GM19372 (cell line): Measurements from ENCODE around the gene TMED1.
"Not testable (repeated sequence)": the region's sequence is repeated elsewhere in the genome, so short reads cannot be mapped to it uniquely, and the experiment has no call there.

ENCODE experiments used
- ATAC-seq: cut with Tn5 transposase; IDR thresholded peaks from one replicate; pipeline ENCODE4 v1.9.1; 2021; ENCODE audit warnings: mild to moderate bottlenecking, low read depth, moderate library complexity; ENCODE audit not compliant: unreplicated experiment

Gene TMED1

DNA sequence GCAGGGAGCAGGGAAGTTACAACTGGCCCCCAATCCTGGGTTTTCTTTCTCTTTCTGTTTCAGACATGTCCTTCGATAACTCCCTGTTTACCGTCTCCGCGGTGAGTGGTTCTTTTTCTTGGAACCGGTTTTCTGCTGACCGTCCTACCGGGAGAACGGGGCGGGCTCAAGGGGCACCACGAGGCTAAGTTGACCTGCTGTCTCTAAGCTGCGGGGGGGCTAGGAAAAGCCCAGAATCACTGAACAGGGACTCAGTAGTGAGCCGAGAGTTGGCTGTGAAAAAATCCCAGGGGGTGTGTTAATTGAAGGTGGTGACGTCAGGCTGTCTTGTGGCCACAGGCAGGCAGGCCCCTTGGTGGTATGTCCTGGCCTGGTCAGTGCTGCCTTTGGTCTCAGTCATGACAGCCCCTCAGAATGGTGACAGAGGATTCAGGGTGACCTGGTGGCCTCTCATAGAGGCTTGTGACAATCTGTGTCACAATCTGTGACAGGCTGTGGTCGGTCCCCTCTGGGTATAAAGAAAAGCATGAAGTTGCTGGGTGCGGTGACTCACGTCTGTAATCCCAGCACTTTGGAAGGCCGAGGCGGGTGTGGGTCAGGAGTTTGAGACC is 27.2 kb upstream of the TMED1 start:
- ATAC-seq: no peak

- no peak for ATAC-seq
Measured at GRCh38 chr19:10862561-10863106, 26.6 kb upstream of the TMED1 start.

DNA sequence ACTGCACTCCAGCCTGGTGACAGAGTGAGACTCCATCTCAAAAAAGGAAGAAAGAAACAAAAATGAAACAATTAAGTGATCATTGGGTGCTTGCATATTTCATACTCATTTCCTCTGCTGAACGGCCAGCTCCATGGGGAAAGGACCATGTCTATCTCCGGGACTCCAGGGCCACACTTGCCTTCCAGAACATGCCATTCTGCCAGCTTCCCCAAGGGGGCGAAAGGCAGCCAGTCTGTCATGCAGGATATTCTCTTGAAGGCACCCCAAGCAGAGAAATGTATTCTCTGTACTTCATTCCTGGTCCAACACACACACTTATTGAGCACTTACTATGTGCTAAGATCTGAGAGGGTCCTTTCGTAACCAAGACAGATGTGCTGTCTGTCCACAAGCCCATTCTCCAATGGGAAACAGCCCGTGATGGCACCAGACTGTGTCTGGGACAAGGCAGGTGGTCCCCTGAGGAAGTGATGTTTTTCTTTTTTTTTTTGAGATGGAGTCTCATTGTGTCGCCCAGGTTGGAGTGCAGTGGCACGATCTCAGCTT is 25.2 kb upstream of the TMED1 start:
- ATAC-seq: no peak

DNA sequence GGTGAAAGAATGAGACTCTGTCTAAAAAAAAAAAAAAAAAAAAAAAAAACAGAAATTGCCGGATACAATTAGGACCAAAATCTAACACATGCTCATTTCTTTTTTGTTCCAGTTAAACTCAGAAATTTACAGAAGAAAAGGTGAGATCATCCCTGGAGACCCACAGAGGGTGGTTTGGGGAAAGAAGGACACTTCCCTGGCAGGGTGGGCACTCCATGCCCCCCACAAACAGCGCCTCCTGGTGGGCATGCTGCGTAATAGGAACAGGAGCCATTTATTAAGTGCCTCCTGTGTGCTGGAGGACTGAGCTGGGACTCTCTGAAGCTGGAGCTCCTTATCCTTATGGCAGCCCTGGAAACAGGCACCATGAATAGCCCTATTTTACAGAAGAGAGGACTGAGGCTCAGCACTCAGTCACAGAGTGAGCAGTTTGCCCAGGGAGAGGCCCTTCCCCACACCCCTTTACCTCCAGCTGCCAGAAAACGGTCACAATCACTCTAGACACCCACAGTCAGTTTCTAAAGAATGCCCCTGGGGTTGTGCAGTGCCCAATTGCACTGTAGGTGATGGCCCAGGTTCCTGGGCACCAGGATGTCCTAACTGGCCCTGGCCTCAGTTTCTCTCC is 22.3 kb upstream of the TMED1 start:
- ATAC-seq: no peak

- ATAC-seq: not testable (repeated sequence)
Measured at GRCh38 chr19:10856899-10857298, 20.9 kb upstream of the TMED1 start.

DNA sequence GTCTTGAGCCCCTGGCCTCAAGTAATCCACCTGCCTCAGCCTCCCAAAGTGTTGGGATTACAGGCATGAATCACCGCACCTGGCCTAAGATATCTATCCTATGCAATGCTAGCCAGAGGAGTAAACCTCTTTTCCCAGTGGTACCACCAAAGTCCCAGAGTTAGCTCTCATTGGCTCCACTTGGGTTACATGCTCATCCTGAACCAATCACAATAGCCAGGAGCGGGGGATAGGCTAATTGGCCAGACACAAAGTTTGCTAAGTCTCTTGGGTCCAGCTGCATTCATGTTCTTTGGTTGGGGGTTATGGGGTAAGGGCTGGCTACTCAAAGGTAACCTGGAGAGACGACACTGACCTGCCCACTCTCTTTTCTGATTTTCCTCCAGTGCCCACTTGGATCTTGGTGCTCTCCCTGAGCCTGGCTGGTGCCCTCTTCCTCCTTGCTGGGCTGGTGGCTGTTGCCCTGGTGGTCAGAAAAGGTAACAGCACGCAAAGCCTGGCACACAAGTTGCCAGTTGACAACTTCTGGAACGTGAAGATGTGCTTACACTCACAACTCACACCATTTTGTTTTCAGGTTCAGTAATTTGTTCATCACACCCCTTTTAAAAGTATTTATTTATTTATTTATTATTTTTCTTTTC is 20.0 kb upstream of the TMED1 start:
- no peak for ATAC-seq

- no peak for ATAC-seq
Measured at GRCh38 chr19:10854350-10855089, 18.5 kb upstream of the TMED1 start.

DNA sequence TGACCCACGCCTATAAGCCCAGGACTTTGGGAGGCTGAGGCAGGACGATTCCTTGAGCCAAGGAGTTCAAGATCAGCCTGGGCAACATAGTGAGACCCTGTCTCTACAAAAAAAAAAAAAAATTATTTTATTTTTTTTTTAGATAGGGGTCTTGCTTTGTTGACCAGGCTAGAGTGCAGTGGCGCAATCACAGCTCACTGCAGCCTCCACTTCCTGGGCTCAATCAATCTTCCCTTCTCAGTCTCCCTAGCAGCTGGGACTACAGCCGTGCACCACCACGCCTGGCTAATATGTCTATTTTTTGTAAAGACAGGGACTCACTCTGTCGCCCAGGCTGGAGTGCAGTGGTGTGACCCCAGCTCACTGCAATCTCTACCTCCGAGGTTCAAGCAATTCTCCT is 16.9 kb upstream of the TMED1 start:
- ATAC-seq: no peak

GRCh38 chr19:10852098-10852800 is 16.2 kb upstream of the TMED1 start:
- ATAC-seq: no peak

- ATAC-seq: no peak
Measured at GRCh38 chr19:10850631-10851030, 14.6 kb upstream of the TMED1 start.

- ATAC-seq: no peak
Measured at GRCh38 chr19:10848230-10848856, 12.3 kb upstream of the TMED1 start, which contains the start of gene C19orf38. TSS of gene C19orf38 (plus strand) at chr19:10848415. CDS start at chr19:10848509, 94 bp downstream.

GRCh38 chr19:10846500-10847202 is 10.6 kb upstream of the TMED1 start:
- no peak for ATAC-seq

GRCh38 chr19:10842788-10843187 is 6.8 kb upstream of the TMED1 start:
- ATAC-seq: no peak

- no peak for ATAC-seq
Measured at GRCh38 chr19:10839114-10840050, 3.4 kb upstream of the TMED1 start.

DNA sequence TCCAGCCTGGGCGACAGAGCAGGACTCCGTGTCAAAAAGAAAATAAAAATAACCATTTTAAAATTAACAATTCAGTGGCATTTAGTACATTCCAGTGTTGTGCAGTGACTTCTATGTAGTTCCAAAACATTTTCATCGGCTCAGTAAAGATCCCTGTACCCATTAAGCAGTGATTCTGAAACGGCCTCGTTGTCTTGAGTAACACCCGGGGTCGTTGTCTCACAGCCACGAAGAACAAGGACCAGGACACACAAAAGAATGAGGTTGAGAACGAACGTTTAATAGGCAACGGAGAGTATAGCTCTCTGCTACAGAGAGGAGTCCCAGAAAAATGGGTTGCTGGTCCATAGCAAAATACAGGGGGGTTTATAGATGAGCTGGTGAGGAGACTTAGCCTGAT is 2.4 kb upstream of the TMED1 start:
- ATAC-seq: no peak

- ATAC-seq: not testable (repeated sequence)
Measured at GRCh38 chr19:10837649-10838048, 1.6 kb upstream of the TMED1 start.

DNA sequence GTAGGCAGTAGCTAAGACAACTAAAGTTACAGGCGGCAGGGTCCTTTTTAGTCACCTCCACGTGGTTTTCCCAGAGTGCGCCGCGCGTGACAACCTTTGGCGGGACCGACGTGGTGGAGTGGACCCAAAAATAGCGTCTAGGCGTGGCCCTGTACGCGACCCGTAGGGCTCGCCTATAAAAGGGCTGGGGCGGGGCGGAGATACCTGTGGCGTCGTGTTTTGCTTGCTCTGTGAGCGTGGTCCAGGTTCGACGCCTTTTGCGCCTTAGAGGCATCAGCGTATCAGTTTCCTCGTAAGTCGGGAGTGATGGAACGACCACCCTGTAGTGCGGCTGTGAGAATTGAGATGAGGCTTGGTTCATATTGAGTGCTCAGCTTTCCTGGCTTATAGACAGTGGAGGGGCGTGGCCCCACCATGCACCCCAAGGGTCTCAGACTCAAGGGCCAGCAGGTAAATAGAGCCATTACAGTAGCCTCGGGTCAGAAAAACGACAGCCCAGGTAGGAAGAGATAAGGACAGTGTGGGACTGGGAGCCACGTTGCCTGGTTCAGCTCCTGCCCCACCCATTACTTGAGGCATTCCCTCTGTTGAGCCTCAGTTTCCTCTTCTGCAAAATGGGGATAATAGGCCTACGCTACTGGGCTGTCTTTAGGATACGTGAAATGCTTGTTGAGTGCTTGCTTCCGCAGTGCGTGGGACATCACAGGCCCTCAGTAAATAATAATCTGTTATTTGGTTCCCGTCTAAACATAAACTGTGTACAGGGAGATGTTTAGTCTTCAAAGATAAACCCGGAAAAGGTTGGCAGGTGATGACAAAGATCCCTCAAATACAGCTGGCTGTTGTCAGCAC is 693 bp upstream of the TMED1 start:
- no peak for ATAC-seq
